Left ventricle myocardium superior (tissue), 1 donor: ENCODE measurements around the gene ICE2. TPM values are rescaled to one million over a fixed set of nuclear protein-coding genes. Genes with fewer than 3 reads are reported as not detected.

Experiments
- ATAC-seq: fragments of 200-7000 bp; cut with Tn5 transposase; one replicate; pipeline ENCODE4 v1.9.1; 2020; ENCODE audit warnings: mild to moderate bottlenecking, moderate library complexity
- DNase-seq: peaks from one replicate; pipeline ENCODE4 v3.0.0-alpha.2; 2020
- intact Hi-C: fragments of 100-400 bp; cut with micrococcal nuclease; formaldehyde crosslinking; loops from one replicate; pipeline ENCODE4 v1.11.0; 2022
- long read RNA-seq: library from polyadenylated mRNA; unstranded; transcript quantifications from one replicate; pipeline ENCODE4 v2.0.0, GENCODE V29; 2021
- total RNA-seq: library from RNA; stranded (reverse); fragmentation: NEBNext Ultra II Directional; extraction: Animal tissue kit (Norgen Biotek cat#: 25700); gene quantifications from one replicate; pipeline ENCODE4 v1.2.1, GENCODE V29; 2021
- donor health status: DM: no; HTN: yes; CAD: no; lungs with severe emphysema.

Gene ICE2
- 23.0 TPM for total RNA-seq
- long read RNA-seq, full-length matches to known transcripts: 8 of 15 reads
- long read RNA-seq, partial matches to known transcripts: 4 of 15 reads
- long read RNA-seq, other reads (novel, unspliced or antisense): 3 of 15 reads

DNA sequence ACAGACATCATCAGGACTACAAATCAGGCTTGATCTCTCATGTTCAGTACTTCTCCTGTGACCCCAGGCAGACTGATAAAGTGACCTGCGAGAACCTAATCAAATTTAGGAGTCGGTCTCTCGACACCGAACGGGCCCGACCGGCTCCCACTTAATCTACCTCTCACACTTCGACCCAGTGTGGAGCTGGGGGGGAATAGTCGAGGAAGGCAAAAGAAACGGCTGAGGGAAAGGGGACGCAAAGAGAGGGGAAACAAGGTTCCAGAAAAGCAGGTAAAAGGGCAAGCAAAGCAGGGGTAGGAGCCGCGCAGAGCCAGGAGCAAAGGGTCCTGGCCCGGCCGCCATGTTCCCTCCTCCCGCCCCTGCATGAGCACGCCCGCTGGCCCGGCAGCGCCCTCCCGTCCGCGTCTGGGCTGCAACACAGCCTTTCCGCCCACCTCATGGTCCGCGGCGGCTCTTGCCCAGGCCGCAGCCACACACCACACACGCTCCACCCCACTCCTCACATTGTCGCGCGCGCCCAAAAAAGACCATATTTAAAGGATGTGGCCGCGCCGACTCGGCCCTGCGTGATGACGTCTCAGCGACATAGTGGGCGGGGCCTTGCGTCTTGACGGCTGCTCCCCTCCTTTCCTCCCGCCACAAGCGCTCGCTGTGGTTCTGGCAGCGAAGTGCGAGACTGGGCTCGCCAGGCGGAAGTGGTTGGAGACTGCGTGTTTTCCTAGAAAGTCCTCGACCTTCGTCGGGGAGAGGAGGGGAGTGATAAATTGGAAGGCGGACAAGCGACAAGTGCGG is at the start of gene ICE2:
Gene ICE2, minus strand, starts transcription at position 577 of the 795 bp plus-strand sequence. CDS start 1,165 bp downstream, outside the sequence.
- intact Hi-C loops: no loop called here
- ATAC-seq (peak; percentile 96), DNase-seq (peak; percentile 98)

DNA sequence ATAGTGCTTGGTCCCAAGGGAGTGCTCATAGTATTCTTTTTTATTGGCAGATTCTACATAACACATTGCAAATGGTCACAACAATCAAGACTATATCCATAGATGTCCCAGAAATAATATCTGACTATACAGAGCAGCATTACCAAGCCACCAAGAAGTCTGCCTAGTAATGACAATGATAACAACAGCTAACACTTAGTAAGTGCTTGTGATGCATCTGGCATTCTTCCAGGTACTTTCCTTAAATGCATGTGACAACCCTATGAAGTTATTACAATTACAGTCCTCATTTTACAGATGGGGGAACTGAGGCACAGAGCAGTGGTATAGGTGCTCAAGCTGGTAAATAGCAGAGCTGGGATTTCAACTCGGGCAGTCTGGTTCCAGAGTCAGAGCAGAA is 49.6 kb upstream of the ICE2 start:
- DNase-seq: no peak
- ATAC-seq: peak; percentile 43
- intact Hi-C loops: no loop called here

GRCh38 chr15:60527456-60527855 is 48.5 kb upstream of the ICE2 start:
- ATAC-seq (no peak), DNase-seq (no peak)
- intact Hi-C loops: no loop called here

DNA sequence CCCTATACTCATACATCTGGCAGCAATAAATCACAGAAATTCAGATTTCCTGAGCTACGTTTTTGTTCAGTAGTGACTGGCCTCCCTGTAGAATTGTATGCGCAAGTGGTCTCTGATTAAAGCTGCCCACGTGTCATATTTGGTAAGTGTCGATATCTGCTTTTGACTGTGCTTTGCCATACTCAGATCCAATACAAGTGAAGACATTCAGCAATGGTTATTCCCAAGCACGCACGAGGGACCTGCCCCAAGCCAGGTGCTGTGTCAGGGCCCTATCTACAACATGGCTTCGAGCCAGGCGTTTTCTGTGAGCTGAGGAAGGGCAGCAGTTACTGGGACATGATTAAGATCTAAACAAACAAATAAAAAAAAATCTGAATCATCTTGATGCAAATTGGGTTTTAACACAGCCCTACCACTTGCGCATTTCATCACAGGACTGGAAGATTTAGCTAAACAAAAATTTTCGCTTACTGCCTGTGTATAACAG is 47.2 kb upstream of the ICE2 start:
- intact Hi-C loops: no loop called here
- DNase-seq: peak; percentile 51
- peak; percentile 75 for ATAC-seq

- ATAC-seq (peak; percentile 67), DNase-seq (no peak)
- intact Hi-C loops: no loop called here
Observed at GRCh38 chr15:60525341-60526039, 46.5 kb upstream of the ICE2 start.

GRCh38 chr15:60523056-60523455 is 44.1 kb upstream of the ICE2 start:
- DNase-seq (no peak), ATAC-seq (no peak)
- intact Hi-C loops: no loop called here

DNA sequence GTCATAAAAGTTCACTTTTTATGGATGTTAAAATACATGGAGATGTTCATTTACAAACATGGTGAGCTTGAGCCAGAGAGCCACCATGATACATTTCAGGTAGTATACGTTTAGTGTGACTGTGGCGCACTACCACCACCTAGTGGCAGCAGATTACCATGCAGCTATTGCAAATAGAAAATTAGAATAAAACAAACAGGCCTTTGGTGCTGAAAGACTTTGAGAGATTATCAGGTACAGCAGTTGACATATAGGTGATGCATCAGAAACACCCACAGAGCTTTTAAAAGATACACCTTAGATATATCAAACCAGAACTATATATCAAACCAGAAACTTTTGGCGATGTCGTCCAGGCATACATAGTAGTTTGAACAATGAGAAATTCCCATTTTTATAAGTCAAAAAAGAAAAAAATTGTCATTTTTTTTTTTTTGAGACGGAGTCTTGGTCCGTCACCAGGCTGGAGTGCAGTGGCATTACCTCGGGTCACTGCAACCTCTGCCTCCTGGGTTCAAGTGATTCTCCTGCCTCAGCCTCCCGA is 42.0 kb upstream of the ICE2 start:
- intact Hi-C loops: no loop called here
- peak; percentile 67 for DNase-seq
- ATAC-seq: peak; percentile 59

DNA sequence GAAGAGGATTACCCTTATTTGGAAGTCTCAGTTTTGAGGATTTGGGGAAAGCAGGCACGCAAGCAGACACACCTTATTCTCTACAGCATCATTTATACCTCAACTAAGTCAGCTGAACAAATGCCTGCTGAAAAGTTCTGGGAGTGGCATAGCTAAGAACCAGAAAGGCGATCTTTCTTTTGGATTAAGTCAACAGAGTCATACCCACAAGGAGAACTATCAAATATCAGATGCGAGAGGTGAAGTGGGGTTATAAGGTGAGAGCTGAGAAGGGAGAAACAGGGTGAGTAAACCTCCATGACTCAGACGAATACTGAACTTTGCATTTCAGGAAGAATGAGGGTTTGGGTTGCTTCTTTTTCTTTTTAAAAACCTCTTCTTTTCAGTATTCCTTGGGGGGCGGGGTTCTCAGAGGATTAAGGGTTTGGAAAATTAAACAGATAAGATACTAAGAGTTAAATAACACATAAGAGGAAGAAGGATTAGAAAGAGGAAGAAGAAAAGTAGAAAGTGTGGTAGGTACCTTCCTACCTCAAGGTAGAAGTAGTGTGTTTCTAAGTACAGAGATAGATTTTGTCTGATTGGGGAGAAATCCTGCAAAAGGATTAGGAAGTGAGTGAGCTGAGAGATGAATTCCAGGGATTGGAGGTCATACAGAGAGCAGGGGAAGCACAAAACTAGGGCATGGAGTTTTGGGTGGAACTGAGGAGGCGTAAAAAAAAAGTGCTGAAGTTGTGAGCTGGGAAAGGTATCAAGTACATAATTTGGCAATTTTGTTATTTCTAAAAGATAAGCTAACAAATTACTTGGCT is 41.3 kb upstream of the ICE2 start:
- intact Hi-C loops: no loop called here
- DNase-seq (no peak), ATAC-seq (peak; percentile 26)

DNA sequence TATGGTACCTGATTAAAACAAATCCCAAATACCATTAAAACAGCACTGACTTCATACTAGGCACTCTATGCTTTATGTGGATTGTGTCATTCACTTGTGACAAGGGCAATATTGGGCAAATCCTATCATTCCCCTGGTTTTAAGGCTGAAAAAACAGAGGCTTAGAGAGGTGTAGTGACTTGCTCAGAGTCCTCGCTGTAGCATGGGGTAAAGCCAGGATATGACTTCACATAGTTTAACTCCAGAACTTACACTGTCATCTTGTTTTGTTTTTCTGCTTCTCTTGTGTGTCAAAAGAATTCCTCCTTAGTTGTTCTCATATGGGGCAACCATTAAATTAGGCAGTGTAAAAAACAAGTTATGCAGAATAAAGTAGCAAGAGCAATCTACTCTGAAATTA is 40.3 kb upstream of the ICE2 start:
- ATAC-seq (no peak), DNase-seq (no peak)
- intact Hi-C loops: no loop called here

- ATAC-seq (no peak), DNase-seq (no peak)
- intact Hi-C loops: no loop called here
Observed at GRCh38 chr15:60518511-60518910, 39.6 kb upstream of the ICE2 start.

DNA sequence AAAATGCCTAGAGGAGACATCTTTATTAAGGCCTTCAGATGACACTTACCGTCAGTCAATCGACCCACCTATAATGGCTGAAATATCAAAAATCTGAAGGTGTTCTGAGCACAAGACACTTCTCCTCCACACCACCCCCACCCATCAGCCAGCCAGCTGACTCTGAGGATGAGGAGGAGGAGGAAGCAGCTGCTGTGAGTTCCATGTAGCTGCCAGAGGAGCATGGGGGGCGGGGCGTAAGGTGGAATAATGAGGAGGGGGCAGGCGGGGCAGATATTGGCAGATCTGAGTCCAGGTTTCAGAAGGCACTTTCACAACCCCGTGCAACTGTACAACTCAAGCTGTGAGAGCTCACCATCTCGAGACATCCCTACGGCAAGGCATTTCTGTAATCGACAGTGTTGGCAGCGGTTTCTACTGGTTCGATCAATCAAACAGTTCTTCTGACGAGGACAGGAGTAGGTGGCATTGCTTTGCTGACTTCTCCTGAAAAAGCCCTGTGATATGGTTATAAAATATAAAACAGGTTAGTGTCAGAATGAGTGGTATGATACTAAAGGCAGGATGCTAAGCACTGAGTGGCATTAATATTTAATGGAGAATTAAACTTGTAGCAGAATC is 35.4 kb upstream of the ICE2 start:
- DNase-seq: no peak
- ATAC-seq: no peak
- intact Hi-C loops: no loop called here

GRCh38 chr15:60513676-60514075 is 34.7 kb upstream of the ICE2 start:
- no peak for DNase-seq
- intact Hi-C loops: no loop called here

GRCh38 chr15:60512937-60513336 is 34.0 kb upstream of the ICE2 start:
- DNase-seq (no peak), ATAC-seq (no peak)
- intact Hi-C loops: no loop called here

More at GRCh38 chr15:60513676-60514075, 34.7 kb upstream of the ICE2 start:
- ATAC-seq: no peak

DNA sequence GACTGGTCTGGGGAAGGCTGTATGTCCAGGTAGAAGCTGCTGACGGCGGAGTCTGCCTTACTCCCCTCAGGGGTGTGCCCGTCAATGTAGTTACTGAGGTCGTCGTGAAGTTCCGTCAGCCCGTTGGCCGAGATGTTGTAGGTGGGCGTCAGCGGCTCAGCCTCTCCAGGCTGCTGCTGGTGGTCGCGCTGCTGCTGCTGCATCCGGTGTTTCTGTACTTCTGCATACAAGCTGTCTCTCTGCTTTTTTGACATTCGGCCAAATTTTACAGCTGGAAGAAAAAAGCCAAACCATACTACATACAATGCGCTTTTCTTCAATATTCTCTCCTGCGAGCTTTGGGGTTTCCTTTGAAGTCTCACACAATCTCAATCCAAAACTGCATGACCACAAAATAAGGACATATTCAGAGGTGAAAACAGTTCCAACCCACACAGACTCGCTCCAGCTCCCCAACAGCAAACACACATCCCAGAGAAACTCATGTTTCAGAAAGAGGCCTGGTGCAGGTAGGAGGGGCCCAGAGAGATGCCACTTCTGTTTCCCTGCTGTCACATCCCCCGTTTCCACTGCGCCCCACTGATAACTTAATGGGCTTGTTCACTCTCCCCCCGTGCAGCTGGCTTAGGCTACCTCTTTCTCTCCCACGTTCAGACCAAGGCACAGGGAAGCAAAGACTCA is 32.5 kb upstream of the ICE2 start:
- DNase-seq: no peak
- intact Hi-C loops: no loop called here
- ATAC-seq: no peak

DNA sequence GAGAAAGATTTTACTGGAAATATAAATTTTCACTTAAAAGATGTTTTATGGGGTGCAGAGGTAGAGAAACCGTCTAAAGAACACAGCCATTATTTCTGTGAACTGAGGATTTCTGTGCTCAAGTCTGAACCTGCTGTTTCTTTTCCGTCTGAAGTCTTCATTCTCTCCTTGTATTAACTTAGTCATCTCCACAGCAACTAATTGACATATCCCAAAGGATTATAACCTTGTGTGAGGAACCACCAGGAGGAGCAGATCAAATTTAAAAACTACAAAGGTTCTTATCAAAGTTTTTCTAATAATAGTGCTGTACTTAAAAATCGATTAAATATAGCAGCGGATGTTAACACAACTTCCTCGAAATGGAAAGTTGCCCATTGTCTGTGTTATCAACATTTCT is 31.1 kb upstream of the ICE2 start:
- intact Hi-C loops: no loop called here
- DNase-seq (no peak), ATAC-seq (no peak)

DNA sequence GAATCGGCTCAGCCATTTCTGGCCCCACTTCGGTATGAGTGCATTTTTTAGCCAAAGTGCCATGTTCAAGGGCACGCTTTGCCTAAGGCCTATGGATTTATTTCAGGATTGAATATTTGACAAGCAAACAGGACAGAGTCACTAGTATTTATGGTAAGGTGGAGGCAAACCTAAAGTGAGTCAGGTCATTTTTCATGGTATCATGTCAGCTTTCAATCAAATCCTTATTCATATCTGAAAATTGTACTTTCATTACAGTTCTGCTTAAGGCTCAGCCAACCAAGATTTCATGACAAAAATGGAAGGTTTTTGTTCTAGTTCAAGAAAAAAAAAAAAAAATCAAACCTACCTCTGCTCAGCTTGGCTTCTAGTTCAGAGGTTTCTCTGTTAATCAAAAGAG is 30.5 kb upstream of the ICE2 start:
- intact Hi-C loops: loop anchor here (5.0 kb wide), 1 partner anchor 1323 kb away; no protein-coding TSS in a partner anchor
- DNase-seq: no peak

DNA sequence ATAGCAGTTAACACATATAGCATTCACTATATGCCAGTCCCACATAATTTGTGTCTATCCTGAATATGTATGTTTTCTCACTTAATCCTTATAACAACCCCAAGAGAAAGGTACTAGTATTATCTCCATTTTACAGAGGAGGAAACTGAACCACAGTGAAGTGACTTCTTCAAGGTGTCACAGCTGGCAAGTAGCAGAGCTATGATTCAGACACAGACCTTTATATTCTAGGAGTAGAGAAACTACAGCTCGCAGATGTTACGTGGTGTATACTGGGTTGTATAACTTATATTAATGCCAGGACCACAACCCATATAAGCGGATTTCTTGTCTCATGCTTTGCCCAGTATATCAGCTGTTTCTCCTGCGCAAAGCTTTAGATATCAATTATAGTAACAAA is 29.5 kb upstream of the ICE2 start:
- ATAC-seq: no peak
- no peak for DNase-seq
- intact Hi-C loops: loop anchor here (5.0 kb wide), 1 partner anchor 1324 kb away; no protein-coding TSS in a partner anchor

More for the DNA sequence above, 30.5 kb upstream of the ICE2 start:
- no peak for ATAC-seq
